GM08714 (cell line): Measurements from ENCODE around the gene TOMM34.
A peak's percentile ranks its signal among the peaks of the same experiment; 100 is the strongest.

Experiments
- H3K4me3 ChIP-seq: fragments of 200-500 bp; sonication (Bioruptor generic); 2 replicates; pipeline ENCODE4 v1.5.1; 2014; ENCODE audit warnings: mild to moderate bottlenecking, low read length, inconsistent platforms
- ZNF274 ChIP-seq: IDR thresholded peaks from 2 replicates; pipeline ENCODE4 v1.6.1; 2012; ENCODE audit warnings: mild to moderate bottlenecking, low read depth, low read length

The TOMM34 gene

DNA sequence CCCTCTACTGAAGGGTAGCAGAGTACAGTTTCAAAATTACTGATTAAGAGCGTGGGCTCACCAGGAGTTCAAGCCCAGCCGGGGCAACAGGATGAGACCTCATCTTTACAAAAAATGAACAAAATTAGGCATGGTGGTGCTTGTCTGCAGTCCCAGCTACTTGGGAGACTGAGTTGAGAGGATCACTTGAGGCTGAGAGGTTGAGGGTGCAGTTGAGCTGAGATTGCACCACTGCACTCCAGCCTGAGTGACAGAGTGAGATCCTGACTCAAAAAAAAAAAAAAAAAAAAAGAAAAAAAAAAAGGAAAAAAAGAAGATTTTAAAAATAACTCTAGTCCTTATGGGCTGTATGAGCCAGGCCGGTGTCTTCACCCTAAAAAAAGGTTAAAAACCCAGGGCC lies 31.6 kb downstream of the TOMM34 start:
- no peak for TF ChIP-seq ZNF274
- H3K4me3 ChIP-seq: no peak overlapping the region

DNA sequence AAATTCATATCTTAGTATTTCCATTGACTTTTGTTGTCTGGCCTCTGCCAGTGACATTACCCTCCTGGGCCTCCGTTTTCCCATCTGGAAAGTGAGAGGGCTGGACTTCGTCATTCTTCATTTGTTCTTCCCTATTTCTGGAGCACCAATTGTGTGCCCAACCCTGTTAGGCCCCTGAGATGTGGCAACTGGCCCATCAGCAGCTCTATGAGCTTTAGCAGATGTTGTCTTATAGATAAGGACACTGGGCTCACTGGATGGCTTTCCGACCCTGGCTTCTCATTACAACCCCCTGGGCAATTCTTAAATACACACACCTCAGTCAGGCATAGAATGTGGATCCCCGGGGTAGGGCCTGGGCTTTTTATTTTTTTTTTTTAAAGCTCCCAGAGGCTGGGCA lies 35.7 kb downstream of the TOMM34 start:
- no peak overlapping the region for H3K4me3 ChIP-seq
- TF ChIP-seq ZNF274: no peak

DNA sequence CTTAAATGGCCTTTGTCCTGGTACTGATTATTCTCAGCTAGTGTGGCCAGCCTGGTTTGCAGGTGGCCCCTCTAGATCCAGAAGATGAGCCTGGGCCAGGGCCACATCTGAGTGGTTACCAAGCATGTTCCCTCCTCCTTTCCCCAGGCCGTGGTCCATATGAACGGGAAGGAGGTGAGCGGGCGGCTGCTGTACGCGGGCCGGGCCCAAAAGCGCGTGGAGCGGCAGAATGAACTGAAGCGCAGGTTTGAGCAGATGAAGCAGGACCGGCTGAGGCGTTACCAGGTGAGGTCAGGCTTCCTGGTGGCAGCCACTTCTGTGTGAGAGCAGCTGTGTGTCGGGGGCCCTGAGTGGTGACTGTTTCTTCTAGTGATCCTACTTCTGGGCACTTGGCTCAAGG lies 38.8 kb downstream of the TOMM34 start:
- TF ChIP-seq ZNF274: no peak
- H3K4me3 ChIP-seq: no peak overlapping the region

DNA sequence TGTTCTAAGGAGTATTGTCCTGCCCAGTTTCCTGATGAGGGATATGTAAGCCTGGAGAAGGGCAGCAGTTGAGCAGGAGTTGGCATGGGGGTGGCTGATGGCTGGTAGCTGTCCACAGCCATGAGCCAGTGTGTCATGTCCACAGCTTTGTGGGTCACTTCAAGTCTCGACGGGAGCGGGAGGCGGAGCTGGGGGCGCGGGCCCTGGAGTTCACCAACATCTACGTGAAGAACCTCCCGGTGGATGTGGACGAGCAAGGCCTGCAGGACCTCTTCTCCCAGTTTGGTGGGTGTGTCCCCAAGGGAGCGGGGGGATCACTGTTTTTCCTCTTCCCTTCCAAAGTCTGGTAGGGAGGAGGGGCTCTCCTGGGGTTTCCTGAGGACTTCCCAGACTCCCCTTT lies 41.4 kb downstream of the TOMM34 start:
- no peak for TF ChIP-seq ZNF274

DNA sequence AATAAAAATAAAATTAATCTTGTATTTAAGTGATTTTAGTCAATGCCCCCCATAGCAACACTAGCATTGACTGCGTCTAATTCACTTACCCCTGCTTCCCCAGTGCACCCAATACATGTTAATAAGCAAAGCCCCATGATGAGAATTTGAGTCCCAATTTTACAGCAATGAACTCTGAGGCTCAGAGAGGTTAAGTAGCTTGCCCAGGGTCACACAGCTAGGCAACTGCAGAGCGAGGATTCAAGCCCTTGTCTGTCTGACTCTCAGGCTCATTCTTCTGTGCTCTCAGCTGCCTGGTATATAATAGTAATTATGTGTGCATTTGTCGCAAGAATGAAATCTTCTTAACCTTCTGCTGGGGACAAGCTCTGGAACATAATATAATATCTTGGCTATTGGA lies 41.9 kb downstream of the TOMM34 start:
- TF ChIP-seq ZNF274: no peak
- H3K4me3 ChIP-seq: no peak overlapping the region

More for the DNA sequence above, 41.4 kb downstream of the TOMM34 start:
- no peak overlapping the region for H3K4me3 ChIP-seq

DNA sequence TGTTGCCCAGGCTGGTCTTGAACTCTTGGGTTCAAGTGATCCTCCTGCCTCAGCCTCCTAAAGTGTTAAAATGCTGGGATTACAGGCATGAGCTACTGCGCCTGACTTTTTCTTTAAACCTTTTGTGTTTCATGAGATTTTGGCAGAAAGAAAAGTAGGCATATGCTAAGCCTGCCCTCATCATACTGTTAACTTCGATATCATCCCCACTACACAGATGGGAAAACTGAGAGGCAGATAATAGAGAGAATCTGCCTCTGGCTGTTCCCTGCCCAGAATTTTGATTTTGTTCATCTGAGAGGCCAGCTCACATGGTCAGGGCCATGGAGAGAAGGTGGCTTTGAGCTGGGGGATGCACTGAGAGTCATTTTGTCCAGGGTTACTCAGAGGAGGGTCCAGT lies 42.8 kb downstream of the TOMM34 start:
- H3K4me3 ChIP-seq: no peak overlapping the region
- TF ChIP-seq ZNF274: no peak

DNA sequence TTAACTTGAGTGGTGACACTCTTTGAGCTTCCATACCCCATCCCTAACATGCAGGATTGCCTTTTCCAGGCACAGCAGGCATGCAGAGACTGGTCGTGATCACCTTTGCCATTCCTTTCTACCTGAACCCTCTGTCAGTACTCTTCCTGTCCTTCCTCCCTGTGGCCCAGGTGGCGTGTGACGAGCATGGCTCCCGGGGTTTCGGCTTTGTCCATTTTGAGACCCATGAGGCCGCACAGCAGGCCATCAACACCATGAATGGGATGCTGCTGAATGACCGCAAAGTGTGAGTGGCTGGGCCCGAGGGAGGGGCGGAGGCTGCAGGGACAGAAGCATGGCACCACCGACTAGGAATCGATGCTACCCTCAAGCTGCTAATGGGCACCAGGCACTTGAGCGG lies 43.6 kb downstream of the TOMM34 start:
- TF ChIP-seq ZNF274: no peak

DNA sequence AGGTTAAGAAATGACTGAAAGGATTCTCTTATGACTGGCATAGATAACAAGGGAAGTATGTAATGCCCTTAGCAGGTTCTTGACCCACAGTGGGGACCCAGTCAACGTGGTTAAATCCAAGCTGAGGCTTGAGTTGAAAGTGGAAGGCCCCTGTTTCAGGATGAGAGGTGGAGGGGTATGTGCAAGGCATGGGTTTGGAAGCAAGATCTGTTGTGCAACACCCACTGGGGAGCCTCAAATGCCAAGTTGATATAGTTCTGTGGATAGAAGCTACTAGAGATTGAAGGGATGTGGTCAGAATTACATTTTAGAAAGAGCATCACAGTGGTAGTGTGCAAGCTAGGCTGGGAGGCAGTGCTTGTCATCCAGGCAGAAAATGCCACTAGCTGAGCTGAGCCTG lies 45.3 kb downstream of the TOMM34 start:
- TF ChIP-seq ZNF274: no peak

More for the DNA sequence above, 43.6 kb downstream of the TOMM34 start:
- no peak overlapping the region for H3K4me3 ChIP-seq

DNA sequence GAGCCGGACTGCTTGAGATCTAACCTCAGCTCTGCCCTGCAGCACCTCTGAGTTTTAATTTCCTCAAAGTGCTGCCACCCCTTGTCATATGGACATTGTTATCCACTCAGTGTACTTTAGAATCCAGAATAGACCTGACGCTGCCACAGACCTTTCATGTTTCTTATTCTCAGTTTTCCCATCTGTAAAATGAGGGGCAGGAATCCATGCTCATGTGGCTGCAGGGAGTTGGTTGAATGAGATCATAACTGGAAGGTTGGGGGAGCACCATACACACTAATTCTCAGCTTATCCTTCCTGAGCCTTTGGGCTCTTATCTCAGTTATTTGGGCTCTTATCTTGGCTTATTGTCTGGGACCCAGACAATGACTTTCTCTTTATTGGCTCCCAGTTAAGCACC lies 48.0 kb downstream of the TOMM34 start:
- no peak for TF ChIP-seq ZNF274
- H3K4me3 ChIP-seq: no peak overlapping the region

More for the DNA sequence above, 45.3 kb downstream of the TOMM34 start:
- no peak overlapping the region for H3K4me3 ChIP-seq

DNA sequence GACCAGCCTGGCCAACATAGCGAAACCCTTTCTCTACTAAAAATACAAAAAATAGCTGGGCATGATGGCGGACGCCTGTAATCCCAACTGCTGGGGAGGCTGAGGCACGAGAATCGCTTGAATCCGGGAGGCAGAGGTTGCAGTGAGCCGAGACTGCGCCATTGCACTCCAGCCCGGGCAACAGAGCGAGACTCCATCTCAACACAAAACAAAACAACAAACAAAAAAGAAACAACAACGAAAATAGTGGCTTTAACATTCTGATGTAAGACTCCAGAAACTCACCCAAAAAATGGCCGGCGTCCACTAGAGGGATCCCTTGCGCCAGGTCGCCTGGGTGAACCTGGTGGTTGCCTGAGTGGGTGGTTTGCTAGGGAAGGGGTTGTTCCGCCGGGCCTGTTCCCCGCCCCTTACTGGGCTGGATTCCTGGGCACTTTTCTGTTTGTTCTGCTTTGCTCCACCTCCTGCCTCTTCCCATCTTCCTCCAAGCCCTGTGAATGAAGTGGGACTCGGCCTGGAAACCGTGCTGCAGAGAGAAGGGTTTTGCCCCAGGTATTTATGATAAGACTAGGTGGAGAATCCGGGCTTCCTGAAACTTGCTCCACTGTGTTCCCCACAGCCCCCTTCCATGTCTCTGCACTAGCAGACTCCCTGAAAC lies 48.8 kb downstream of the TOMM34 start:
- no peak for TF ChIP-seq ZNF274
- no peak overlapping the region for H3K4me3 ChIP-seq

DNA sequence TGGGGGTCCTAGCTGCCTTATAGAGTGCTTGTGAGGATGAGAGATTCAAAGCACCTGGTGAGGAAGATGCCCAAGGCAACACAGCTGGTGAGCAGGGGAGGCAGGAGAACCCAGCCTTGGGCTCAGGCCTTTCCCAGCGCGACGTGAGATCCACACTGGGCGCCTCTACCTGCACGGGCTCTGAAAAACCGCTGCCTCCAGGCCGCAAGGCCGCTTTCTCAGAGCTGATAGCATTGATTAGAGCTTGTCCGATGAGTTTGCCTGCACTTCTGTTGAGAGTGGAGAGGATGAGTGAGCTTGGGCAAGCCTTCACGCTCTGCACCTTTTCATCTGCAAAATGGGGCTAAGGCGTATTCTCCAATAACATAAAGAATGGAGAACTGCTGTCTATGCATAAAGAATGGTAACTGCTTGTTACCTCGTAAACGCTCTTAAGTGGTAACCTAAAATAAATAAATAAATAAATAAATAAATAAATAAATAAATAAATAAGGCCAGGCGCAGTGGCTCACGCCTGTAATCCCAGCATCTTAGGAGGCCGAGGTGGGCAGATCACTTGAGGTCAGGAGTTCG lies 49.4 kb downstream of the TOMM34 start:
- TF ChIP-seq ZNF274: no peak
- H3K4me3 ChIP-seq: peak overlapping the region; percentile 79

DNA sequence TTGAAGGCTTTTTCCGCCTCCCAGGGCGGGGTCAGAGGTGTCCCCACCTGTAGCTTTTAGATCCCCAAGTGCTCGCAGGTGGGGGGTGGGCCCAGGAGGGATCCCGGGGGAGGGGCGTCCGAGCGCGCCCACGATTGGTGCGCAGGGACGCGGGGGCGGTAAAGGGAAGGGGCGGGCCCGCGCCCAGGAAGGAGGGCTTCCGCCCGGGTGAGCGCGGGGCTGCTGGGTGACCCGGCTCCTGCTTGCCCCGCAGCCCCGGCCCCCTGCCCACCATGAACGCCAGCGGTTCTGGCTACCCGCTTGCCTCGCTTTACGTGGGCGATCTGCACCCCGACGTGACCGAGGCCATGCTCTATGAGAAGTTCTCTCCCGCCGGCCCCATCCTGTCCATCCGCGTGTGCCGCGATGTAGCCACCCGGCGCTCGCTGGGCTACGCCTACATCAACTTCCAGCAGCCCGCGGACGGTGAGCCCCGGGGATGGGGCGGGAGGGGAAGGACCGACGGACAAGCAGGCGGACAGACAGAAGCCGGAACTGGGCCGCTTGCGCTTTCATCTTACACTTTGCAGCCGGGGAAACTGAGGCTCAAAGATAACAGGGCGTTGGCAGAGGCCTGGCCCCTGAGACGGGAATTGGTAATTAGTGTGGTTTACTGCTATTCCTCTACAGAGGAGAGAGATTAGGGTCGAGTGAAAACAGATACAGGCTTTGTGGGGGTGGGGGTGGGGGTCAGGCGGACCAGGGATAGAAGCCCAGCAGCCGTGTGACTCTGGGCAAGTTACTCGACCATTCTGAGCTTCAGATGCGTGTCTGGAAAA lies 50.1 kb downstream of the TOMM34 start, which contains the start of gene PABPC1L:
TSS of gene PABPC1L (plus strand) at position 189 of the 818 bp plus-strand sequence. CDS start at position 273, 84 bp downstream.
- peak within 1 kb of the TSS; percentile 79 for H3K4me3 ChIP-seq
- TF ChIP-seq ZNF274: no peak

DNA sequence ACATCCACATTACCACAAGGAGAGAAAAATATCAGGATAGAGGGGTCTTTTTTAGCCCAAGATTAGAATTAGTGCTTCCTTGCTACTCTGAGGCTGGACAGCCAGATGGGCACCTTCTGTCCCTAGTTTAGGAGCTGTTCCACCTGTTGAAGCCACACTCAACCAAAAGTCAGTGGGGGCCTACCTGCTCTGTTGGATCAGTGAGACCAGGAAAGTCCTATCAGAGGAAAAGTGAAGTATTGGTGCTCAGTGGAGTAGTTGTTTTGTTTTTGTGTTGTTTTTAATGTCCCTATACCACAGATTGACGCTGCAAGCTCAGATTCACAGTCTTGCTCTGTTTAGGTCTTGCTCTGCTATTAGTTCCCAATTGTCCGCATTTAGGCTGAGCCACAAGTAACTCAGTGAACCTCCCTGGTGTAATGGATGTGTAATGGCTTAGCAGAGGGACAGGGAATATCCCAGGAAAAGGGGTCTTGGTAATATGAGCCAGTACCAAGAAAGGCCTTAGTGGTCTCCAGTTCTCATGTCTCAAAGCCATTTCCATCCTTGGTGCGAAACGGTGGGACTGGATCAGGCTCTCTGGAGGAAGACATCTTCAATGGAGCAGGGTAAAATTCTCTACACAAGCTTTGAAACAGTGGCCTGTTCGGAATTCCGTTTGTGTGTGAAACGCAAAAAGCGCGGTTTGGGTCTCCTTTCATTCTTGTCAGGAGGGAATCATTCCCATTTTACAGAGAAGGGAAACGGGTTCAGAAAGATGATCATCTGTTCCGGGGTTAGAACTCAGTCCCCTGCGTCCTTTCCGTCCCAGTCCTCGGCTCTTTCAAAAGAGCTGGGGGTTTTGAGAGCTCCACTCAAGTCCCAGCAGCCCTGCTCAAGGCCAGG lies 51.0 kb downstream of the TOMM34 start:
- H3K4me3 ChIP-seq: peak overlapping the region; percentile 79; the same call in 1 of the 2 replicates

DNA sequence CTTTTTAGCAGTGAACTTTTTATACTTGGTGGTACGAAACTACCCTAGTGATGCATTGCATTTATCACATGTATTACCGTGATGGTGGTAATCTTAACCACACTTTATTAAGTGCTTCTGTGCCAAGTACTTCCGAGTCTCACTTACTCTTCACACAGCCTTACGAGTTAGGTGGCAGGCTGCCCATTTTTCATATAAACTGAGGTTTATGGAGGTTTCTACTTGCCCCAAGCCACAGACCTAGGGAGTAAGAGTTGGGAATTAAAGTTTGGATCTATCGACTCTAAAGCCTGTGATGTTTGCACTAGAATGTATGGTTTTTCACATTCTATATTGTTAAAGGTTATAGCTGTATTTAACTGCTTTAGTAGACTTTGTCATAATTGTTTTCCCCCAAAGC lies 55.8 kb downstream of the TOMM34 start:
- no peak overlapping the region for H3K4me3 ChIP-seq
- TF ChIP-seq ZNF274: no peak

More for the DNA sequence above, 51.0 kb downstream of the TOMM34 start:
- no peak for TF ChIP-seq ZNF274
